H1 (cell line): ENCODE results near the gene LSM7. TPM values are rescaled to one million over a fixed set of nuclear protein-coding genes. Genes with fewer than 3 reads are reported as not detected.
A peak's percentile ranks its signal among the peaks of the same experiment; 100 is the strongest.

Experiments
- ATF2 ChIP-seq: IDR thresholded peaks from 2 replicates; pipeline ENCODE4 v1.6.1; 2012; ENCODE audit warnings: low read length, inconsistent platforms
- CHD1 ChIP-seq: IDR thresholded peaks from 2 replicates; pipeline ENCODE4 v1.6.1; 2012; ENCODE audit warnings: low read depth, low read length, improper control_type of control experiment
- CTCF ChIP-seq, 3 experiments: IDR thresholded peaks; 1 replicate in 2 of 3; 2 replicates in 1 of 3; pipeline versions ENCODE4 v1.5.1 to v1.6.1; 2011; ENCODE audit warnings: low read length in 3 of 3, mild to moderate bottlenecking in 3 of 3, inconsistent platforms in 2 of 3, low read depth in 1 of 3, moderate library complexity in 1 of 3; ENCODE audit not compliant: insufficient read depth in 1 of 3; ENCODE audit errors: control extremely low read depth in 1 of 3
- E2F6 ChIP-seq: IDR thresholded peaks from 2 replicates; pipeline ENCODE4 v1.6.1; 2012; ENCODE audit warnings: inconsistent platforms
- EGR1 ChIP-seq: IDR thresholded peaks from 2 replicates; pipeline ENCODE4 v1.6.1; 2011; ENCODE audit warnings: low read depth, low read length, borderline replicate concordance
- EP300 ChIP-seq, 2 experiments: IDR thresholded peaks; 1 replicate in 1 of 2; 2 replicates in 1 of 2; pipeline ENCODE4 v1.6.1; 2011 to 2012; ENCODE audit warnings: low read depth in 2 of 2, low read length in 2 of 2, mild to moderate bottlenecking in 2 of 2, borderline replicate concordance in 1 of 2, inconsistent platforms in 1 of 2, moderate library complexity in 1 of 2
- EZH2 ChIP-seq: fragments of 200-600 bp; sonication (generic); IDR thresholded peaks from 2 replicates; pipeline ENCODE4 v1.7.1; 2012; ENCODE audit warnings: low read depth, mild to moderate bottlenecking, moderate library complexity, low read length, inconsistent platforms; ENCODE audit not compliant: severe bottlenecking
- FOSL1 ChIP-seq: IDR thresholded peaks from 2 replicates; pipeline ENCODE4 v1.6.1; 2011; ENCODE audit warnings: mild to moderate bottlenecking, low read depth, low read length, moderate library complexity; ENCODE audit not compliant: insufficient read depth
- GABPA ChIP-seq: IDR thresholded peaks from 2 replicates; pipeline ENCODE4 v1.6.1; 2011; ENCODE audit warnings: mild to moderate bottlenecking, low read length, moderate library complexity, borderline replicate concordance; ENCODE audit not compliant: insufficient read depth
- JUN ChIP-seq: IDR thresholded peaks from 2 replicates; pipeline ENCODE4 v1.6.1; 2011; ENCODE audit warnings: low read depth, mild to moderate bottlenecking, improper control_type of control experiment, low read length
- PHF8 ChIP-seq: fragments of 200-600 bp; sonication (generic); conservative IDR thresholded peaks from 2 replicates; pipeline ENCODE4 v1.7.1; 2012; ENCODE audit warnings: low read depth, mild to moderate bottlenecking, inconsistent platforms, low read length, moderate library complexity
- RAD21 ChIP-seq, 2 experiments: IDR thresholded peaks in 1 of 2; conservative IDR thresholded peaks in 1 of 2; 2 replicates each; pipeline ENCODE4 v1.6.1; 2011; ENCODE audit warnings: low read depth in 2 of 2, low read length in 2 of 2, improper control_type of control experiment in 1 of 2, inconsistent platforms in 1 of 2, mild to moderate bottlenecking in 1 of 2, moderate library complexity in 1 of 2
- RBBP5 ChIP-seq: IDR thresholded peaks from 2 replicates; pipeline ENCODE4 v1.7.1; 2012; ENCODE audit warnings: low read depth, mild to moderate bottlenecking, inconsistent platforms, low read length, moderate library complexity, borderline replicate concordance
- SIN3A ChIP-seq, 2 experiments: IDR thresholded peaks in 1 of 2; conservative IDR thresholded peaks in 1 of 2; 2 replicates each; pipeline ENCODE4 v1.6.1; 2011 to 2012; ENCODE audit warnings: low read length in 2 of 2, improper control_type of control experiment in 1 of 2, low read depth in 1 of 2, mild to moderate bottlenecking in 1 of 2
- SP2 ChIP-seq: IDR thresholded peaks from 2 replicates; pipeline ENCODE4 v1.6.1; 2012; ENCODE audit warnings: mild to moderate bottlenecking, low read length, inconsistent platforms
- SP4 ChIP-seq: IDR thresholded peaks from 2 replicates; pipeline ENCODE4 v1.6.1; 2012; ENCODE audit warnings: low read length, inconsistent platforms
- TBP ChIP-seq: IDR thresholded peaks from 2 replicates; pipeline ENCODE4 v1.6.1; 2011; ENCODE audit warnings: low read depth, low read length, improper control_type of control experiment
- ZNF274 ChIP-seq: IDR thresholded peaks from 2 replicates; pipeline ENCODE4 v1.7.0; 2012; ENCODE audit warnings: low read length, borderline replicate concordance; ENCODE audit errors: extremely low read depth
- polyA plus RNA-seq, 7 experiments: library from polyadenylated mRNA; depleted of rRNA in 3 of 7; stranded (reverse) in 5 of 7; unstranded in 2 of 7; fragments of >200 nt in 5 of 7; fragments of 200-250 nt in 2 of 7; gene quantifications; 1 replicate in 5 of 7; 2 replicates in 1 of 7; 4 replicates in 1 of 7; pipeline versions ENCODE4 v1.2.1 to v1.2.3, GENCODE V29; 2011 to 2013; ENCODE audit warnings: missing spikeins in 2 of 7, mixed read lengths in 2 of 7
- total RNA-seq: library from RNA; stranded (reverse); fragmentation: NEBNext Ultra II Directional; extraction: Animal tissue kit (Norgen Biotek cat#: 25700); gene quantifications from 2 replicates; pipeline ENCODE4 v1.2.1, GENCODE V29; 2021

LSM7 gene
- total and polyA plus RNA-seq, 2 of the 8 experiments (the other 6 are each of a cell fraction or from before 2014, with no cell fraction given): 228 to 1,335 TPM

- TF ChIP-seq SIN3A (conservative IDR thresholded peaks at IDR 0.05 in 1 of 2, IDR thresholded peaks at IDR 0.05 in 1 of 2; ENCODE audit: low read depth in 1 of 2, low read length in 2 of 2) (no peak), FOSL1 (no peak), EP300 (IDR thresholded peaks at IDR 0.05; ENCODE audit: borderline replicate concordance in 1 of 2, low read depth in 2 of 2, low read length in 2 of 2) (no peak), EGR1 (no peak), CHD1 (no peak), GABPA (no peak; the same call in none of the 2 replicates), JUN (no peak), ZNF274 (no peak), ATF2 (no peak), SP4 (no peak), RAD21 (IDR thresholded peaks at IDR 0.05 in 1 of 2, conservative IDR thresholded peaks at IDR 0.05 in 1 of 2; ENCODE audit: low read depth in 2 of 2, low read length in 2 of 2) (no peak), RBBP5 (no peak), EZH2 (peak; percentile 98), E2F6 (peak; percentile 54), CTCF (IDR thresholded peaks at IDR 0.05; ENCODE audit: control extremely low read depth in 1 of 3, insufficient read depth in 1 of 3, low read depth in 1 of 3, low read length in 3 of 3) (no peak), TBP (no peak), SP2 (no peak), PHF8 (no peak)
These were observed 37.8 kb downstream of the LSM7 start (continued) for GRCh38 chr19:2290441-2291184.
